WI38 (cell line): ENCODE measurements around the gene TGM3.

Source experiments
- H3K4me3 ChIP-seq: 2 replicates; pipeline ENCODE4 v1.5.1; 2011; ENCODE audit warnings: low read depth, mild to moderate bottlenecking, control low read depth, low read length
- TF ChIP-seq, protein P1 (sequence below): IDR thresholded peaks from 2 replicates; pipeline ENCODE4 v1.5.1; 2012; ENCODE audit warnings: low read depth, mild to moderate bottlenecking, control low read depth, low read length

TGM3 gene

GRCh38 chr20:2336471-2336870, 40.7 kb downstream of the TGM3 start:
- no peak overlapping the region for H3K4me3 ChIP-seq
- TF ChIP-seq, protein P1, sequence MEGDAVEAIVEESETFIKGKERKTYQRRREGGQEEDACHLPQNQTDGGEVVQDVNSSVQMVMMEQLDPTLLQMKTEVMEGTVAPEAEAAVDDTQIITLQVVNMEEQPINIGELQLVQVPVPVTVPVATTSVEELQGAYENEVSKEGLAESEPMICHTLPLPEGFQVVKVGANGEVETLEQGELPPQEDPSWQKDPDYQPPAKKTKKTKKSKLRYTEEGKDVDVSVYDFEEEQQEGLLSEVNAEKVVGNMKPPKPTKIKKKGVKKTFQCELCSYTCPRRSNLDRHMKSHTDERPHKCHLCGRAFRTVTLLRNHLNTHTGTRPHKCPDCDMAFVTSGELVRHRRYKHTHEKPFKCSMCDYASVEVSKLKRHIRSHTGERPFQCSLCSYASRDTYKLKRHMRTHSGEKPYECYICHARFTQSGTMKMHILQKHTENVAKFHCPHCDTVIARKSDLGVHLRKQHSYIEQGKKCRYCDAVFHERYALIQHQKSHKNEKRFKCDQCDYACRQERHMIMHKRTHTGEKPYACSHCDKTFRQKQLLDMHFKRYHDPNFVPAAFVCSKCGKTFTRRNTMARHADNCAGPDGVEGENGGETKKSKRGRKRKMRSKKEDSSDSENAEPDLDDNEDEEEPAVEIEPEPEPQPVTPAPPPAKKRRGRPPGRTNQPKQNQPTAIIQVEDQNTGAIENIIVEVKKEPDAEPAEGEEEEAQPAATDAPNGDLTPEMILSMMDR = no peak

DNA sequence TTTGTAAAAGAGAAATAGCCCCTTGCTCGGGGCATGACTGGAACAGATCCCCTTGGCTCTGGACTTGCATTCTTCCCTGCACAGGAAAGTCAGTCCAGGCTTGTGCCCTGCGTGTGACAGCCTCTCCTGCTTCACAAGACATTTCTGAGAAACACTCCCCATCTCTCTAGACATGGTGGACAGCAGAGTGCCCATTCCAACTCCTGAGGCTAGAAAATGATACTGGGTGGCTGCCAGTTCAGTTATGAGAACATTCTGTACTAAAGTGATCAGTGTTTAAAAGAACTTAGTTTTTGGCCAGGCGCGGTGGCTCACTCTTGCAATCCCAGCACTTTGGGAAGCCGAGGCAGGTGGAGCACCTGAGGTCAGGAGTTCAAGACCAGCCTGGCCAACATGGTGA, 41.3 kb downstream of the TGM3 start:
- H3K4me3 ChIP-seq = no peak overlapping the region
- TF ChIP-seq, protein P1 = no peak

DNA sequence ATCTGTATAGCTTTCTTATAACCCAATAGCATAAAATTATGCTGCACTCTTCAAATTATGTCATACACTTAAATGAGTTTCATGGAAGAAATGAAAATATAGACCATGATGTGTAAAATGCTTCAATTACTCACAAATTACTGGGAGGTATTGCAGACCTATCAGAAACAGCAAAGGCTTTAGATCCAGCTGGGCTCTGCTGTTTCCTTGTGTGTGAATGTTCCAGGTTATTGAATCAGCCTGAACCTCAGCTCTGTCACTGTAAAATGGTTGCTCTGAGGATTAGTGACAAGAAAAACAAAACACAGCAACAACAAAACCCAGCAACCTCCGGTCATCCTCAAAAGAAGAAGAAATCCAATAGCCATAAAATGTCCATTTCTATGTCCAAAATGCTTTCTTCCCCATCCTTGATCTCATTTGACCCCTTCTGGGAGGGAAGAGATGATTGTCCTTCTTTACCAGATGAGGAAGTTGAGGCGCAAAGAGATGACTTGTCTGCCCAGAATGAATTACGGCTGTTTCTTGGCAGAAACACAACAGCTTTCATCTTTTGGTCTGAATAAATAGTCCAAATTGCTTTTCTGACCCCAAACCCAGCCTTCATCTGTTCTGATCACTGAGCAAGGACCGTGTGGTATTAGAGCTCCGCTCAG, 42.7 kb downstream of the TGM3 start:
- no peak overlapping the region for H3K4me3 ChIP-seq
- TF ChIP-seq, protein P1 = no peak

GRCh38 chr20:2340136-2340535, 44.3 kb downstream of the TGM3 start:
- H3K4me3 ChIP-seq = no peak overlapping the region
- TF ChIP-seq, protein P1 = no peak

DNA sequence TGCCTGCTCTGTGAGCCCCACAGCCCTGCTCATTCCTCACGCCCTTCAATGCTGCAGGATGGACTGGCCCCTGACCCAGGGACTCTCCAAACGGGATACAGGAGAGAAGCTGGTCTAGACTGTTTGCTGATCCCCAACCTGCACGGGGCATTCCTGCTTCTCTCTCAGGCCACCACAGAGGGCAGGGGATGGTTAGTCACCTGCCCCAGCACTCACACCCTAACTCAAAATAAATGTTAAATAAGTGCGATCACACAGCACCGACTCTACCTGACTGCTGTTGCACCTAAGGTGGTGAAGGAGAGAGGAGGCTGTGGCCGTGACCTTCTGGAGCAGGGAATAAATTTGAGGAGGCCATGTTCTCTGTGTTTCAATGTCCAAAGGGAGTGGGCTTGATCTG, 45.0 kb downstream of the TGM3 start:
- H3K4me3 ChIP-seq = no peak overlapping the region
- TF ChIP-seq, protein P1 = no peak

- TF ChIP-seq, protein P1 = no peak
- H3K4me3 ChIP-seq = no peak overlapping the region
Observed at GRCh38 chr20:2341336-2341735, 45.5 kb downstream of the TGM3 start.

- H3K4me3 ChIP-seq = no peak overlapping the region
- TF ChIP-seq, protein P1 = no peak
Observed at GRCh38 chr20:2342243-2342642, 46.4 kb downstream of the TGM3 start.
